CD4-positive, CD25-positive, alpha-beta regulatory T cell (primary cell): ENCODE results near the gene COP1. TPM values are rescaled to one million over a fixed set of nuclear protein-coding genes. Genes with fewer than 3 reads are reported as not detected.

Experiments used
- ATAC-seq, 2 donors: fragments of 150-1000 bp; cut with Tn5 transposase; one replicate each; pipeline ENCODE4 v1.10.0; 2021; ENCODE audit warnings: low read depth in 2 of 2, moderate number of reproducible peaks in 2 of 2, moderate library complexity in 1 of 2
- DNase-seq, 3 donors: peaks; one replicate each; pipeline versions ENCODE4 v3.0.0 to v3.0.0-alpha.2; 2012 to 2022; ENCODE audit warnings: mixed read lengths in 1 of 3
- H3K27ac ChIP-seq: one replicate; pipeline ENCODE4 v1.7.0; 2013; ENCODE audit warnings: mild to moderate bottlenecking, low read length; ENCODE audit not compliant: insufficient read depth, poor library complexity, severe bottlenecking
- H3K27me3 ChIP-seq: one replicate; pipeline ENCODE4 v1.7.0; 2013; ENCODE audit warnings: low read length; ENCODE audit not compliant: control insufficient read depth, insufficient read depth
- H3K36me3 ChIP-seq: one replicate; pipeline ENCODE4 v1.7.0; 2013; ENCODE audit warnings: mild to moderate bottlenecking, low read length, moderate library complexity; ENCODE audit not compliant: control insufficient read depth, insufficient read depth
- H3K4me1 ChIP-seq: 2 replicates; pipeline ENCODE4 v1.7.0; 2013; ENCODE audit warnings: mild to moderate bottlenecking, low read length; ENCODE audit not compliant: insufficient read depth, control insufficient read depth, poor library complexity, severe bottlenecking
- H3K4me3 ChIP-seq: one replicate; pipeline ENCODE4 v1.7.0; 2013; ENCODE audit warnings: low read depth, mild to moderate bottlenecking, low read length, moderate library complexity
- H3K9me3 ChIP-seq, 2 experiments: 1 replicate in 1 of 2; 2 replicates in 1 of 2; pipeline ENCODE4 v1.7.0; 2013; ENCODE audit warnings: low read length in 2 of 2, mild to moderate bottlenecking in 1 of 2, moderate library complexity in 1 of 2; ENCODE audit not compliant: control insufficient read depth in 2 of 2
- H3K27ac Mint-ChIP-seq, 3 donors: one replicate each; pipeline ENCODE4 v1.8.0; 2020 to 2022; ENCODE audit warnings: mild to moderate bottlenecking in 3 of 3, mixed read lengths in 3 of 3, moderate library complexity in 2 of 3
- H3K27me3 Mint-ChIP-seq: one replicate; pipeline ENCODE4 v1.8.0; 2022; ENCODE audit warnings: mild to moderate bottlenecking, mixed read lengths
- H3K36me3 Mint-ChIP-seq: one replicate; pipeline ENCODE4 v1.8.0; 2020; ENCODE audit warnings: mixed read lengths
- H3K4me1 Mint-ChIP-seq, 4 donors: one replicate each; pipeline ENCODE4 v1.8.0; 2020 to 2022; ENCODE audit warnings: mixed read lengths in 4 of 4, mild to moderate bottlenecking in 1 of 4
- H3K4me3 Mint-ChIP-seq, 4 donors: one replicate each; pipeline ENCODE4 v1.8.0; 2020 to 2022; ENCODE audit warnings: mild to moderate bottlenecking in 4 of 4, mixed read lengths in 4 of 4, moderate library complexity in 3 of 4
- H3K9me3 Mint-ChIP-seq, 7 donors: one replicate each; pipeline ENCODE4 v1.8.0; 2020 to 2022; ENCODE audit warnings: mixed read lengths in 7 of 7, mild to moderate bottlenecking in 3 of 7, moderate library complexity in 2 of 7
- polyA plus RNA-seq, 4 donors: library from polyadenylated mRNA; unstranded; fragments of 300-500 nt; fragmentation: Illumina TruSeq; gene quantifications; one replicate each; pipeline ENCODE4 v1.2.3, GENCODE V29; 2021
- total RNA-seq: library from RNA; stranded (reverse); gene quantifications from one replicate; pipeline ENCODE4 v1.2.3, GENCODE V29; 2022

Gene COP1
- total and polyA plus RNA-seq, 5 donors from 2014 or later: 37.7 to 53.9 (median 42.0) TPM

- H3K9me3 ChIP-seq: peaks cover 14 to 15% of the 10 kb centered on the region in 2 experiments
- ATAC-seq (no peak), DNase-seq (no peak)
- Mint-ChIP-seq H3K36me3 (peaks cover 42% of the 10 kb centered on the region), H3K27ac (no peak overlapping the region), H3K4me3 (no peak overlapping the region), H3K9me3 (peaks cover 0 to 32% (median 9%) of the 10 kb centered on the region in 7 donors), H3K4me1 (peaks cover 0 to 12% (median 6%) of the 10 kb centered on the region in 4 donors), H3K27me3 (no peaks in the 10 kb centered on the region)
- no peak overlapping the region for H3K4me3 ChIP-seq
- no peaks in the 10 kb centered on the region for H3K27me3 ChIP-seq
- no peak overlapping the region for H3K27ac ChIP-seq
- H3K4me1 ChIP-seq: no peaks in the 10 kb centered on the region
- H3K36me3 ChIP-seq: peaks cover 31% of the 10 kb centered on the region
Measured at GRCh38 chr1:176122282-176122681, 84.8 kb downstream of the COP1 start.

- Histone ChIP-seq H3K4me1 (no peaks in the 10 kb centered on the region), H3K36me3 (peaks cover 27% of the 10 kb centered on the region), H3K27me3 (no peaks in the 10 kb centered on the region), H3K27ac (no peak overlapping the region), H3K9me3 (peaks cover 14 to 15% of the 10 kb centered on the region in 2 experiments), H3K4me3 (no peak overlapping the region)
- H3K27me3 Mint-ChIP-seq: no peaks in the 10 kb centered on the region
- no peak overlapping the region for H3K27ac Mint-ChIP-seq
- peaks cover 28% of the 10 kb centered on the region for H3K36me3 Mint-ChIP-seq
- no peak overlapping the region for H3K4me3 Mint-ChIP-seq
- ATAC-seq: peak in 1 of 2 donors; percentile 42
- DNase-seq: peak in 1 of 3 donors; percentile 27
- peaks cover 0 to 9% (median 4%) of the 10 kb centered on the region in 4 donors for H3K4me1 Mint-ChIP-seq
- H3K9me3 Mint-ChIP-seq: peaks cover 0 to 19% (median 3%) of the 10 kb centered on the region in 7 donors
Measured at GRCh38 chr1:176119549-176119948, 87.5 kb downstream of the COP1 start.

- Mint-ChIP-seq H3K27ac (no peak overlapping the region), H3K36me3 (peaks cover 28% of the 10 kb centered on the region), H3K4me1 (peaks cover 1 to 11% (median 6%) of the 10 kb centered on the region in 4 donors), H3K9me3 (peaks cover 0 to 16% (median 0%) of the 10 kb centered on the region in 7 donors), H3K27me3 (no peaks in the 10 kb centered on the region), H3K4me3 (no peak overlapping the region)
- H3K9me3 ChIP-seq: peaks cover 14 to 15% of the 10 kb centered on the region in 2 experiments
- H3K36me3 ChIP-seq: peaks cover 29% of the 10 kb centered on the region
- no peak for ATAC-seq
- no peaks in the 10 kb centered on the region for H3K27me3 ChIP-seq
- H3K27ac ChIP-seq: no peak overlapping the region
- H3K4me1 ChIP-seq: no peaks in the 10 kb centered on the region
- no peak overlapping the region for H3K4me3 ChIP-seq
- DNase-seq: no peak
Measured at GRCh38 chr1:176118985-176119384, 88.1 kb downstream of the COP1 start.

GRCh38 chr1:176111835-176112234 is 95.3 kb downstream of the COP1 start:
- no peak overlapping the region for H3K27ac ChIP-seq
- H3K27me3 Mint-ChIP-seq: no peaks in the 10 kb centered on the region
- no peak overlapping the region for H3K4me3 ChIP-seq
- peaks cover 47% of the 10 kb centered on the region for H3K36me3 Mint-ChIP-seq
- H3K27ac Mint-ChIP-seq: no peak overlapping the region
- DNase-seq: no peak
- peaks cover 0 to 4% (median 0%) of the 10 kb centered on the region in 7 donors for H3K9me3 Mint-ChIP-seq
- peaks cover 19 to 29% (median 24%) of the 10 kb centered on the region in 4 donors for H3K4me1 Mint-ChIP-seq
- no peaks in the 10 kb centered on the region for H3K9me3 ChIP-seq
- H3K4me3 Mint-ChIP-seq: no peak overlapping the region
- ATAC-seq: no peak
- H3K36me3 ChIP-seq: peaks cover 32% of the 10 kb centered on the region
- no peaks in the 10 kb centered on the region for H3K27me3 ChIP-seq
- H3K4me1 ChIP-seq: no peaks in the 10 kb centered on the region

- peaks cover 33% of the 10 kb centered on the region for H3K36me3 ChIP-seq
- H3K4me3 ChIP-seq: no peak overlapping the region
- H3K27me3 ChIP-seq: no peaks in the 10 kb centered on the region
- peaks cover 55% of the 10 kb centered on the region for H3K36me3 Mint-ChIP-seq
- peaks cover 0 to 4% (median 0%) of the 10 kb centered on the region in 7 donors for H3K9me3 Mint-ChIP-seq
- H3K4me3 Mint-ChIP-seq: no peak overlapping the region
- no peak for ATAC-seq
- no peaks in the 10 kb centered on the region for H3K4me1 ChIP-seq
- no peak overlapping the region for H3K27ac Mint-ChIP-seq
- peaks cover 19 to 29% (median 24%) of the 10 kb centered on the region in 4 donors for H3K4me1 Mint-ChIP-seq
- no peak overlapping the region for H3K27ac ChIP-seq
- no peaks in the 10 kb centered on the region for H3K9me3 ChIP-seq
- DNase-seq: no peak
- no peaks in the 10 kb centered on the region for H3K27me3 Mint-ChIP-seq
Measured at GRCh38 chr1:176110203-176110602, 96.9 kb downstream of the COP1 start.

- Mint-ChIP-seq H3K27ac (no peak overlapping the region), H3K27me3 (no peaks in the 10 kb centered on the region), H3K4me1 (peaks cover 0 to 13% (median 6%) of the 10 kb centered on the region in 4 donors), H3K4me3 (no peak overlapping the region), H3K36me3 (peaks cover 61% of the 10 kb centered on the region), H3K9me3 (peaks cover 0 to 34% (median 0%) of the 10 kb centered on the region in 7 donors)
- Histone ChIP-seq H3K36me3 (peaks cover 66% of the 10 kb centered on the region), H3K9me3 (peaks cover 0 to 20% of the 10 kb centered on the region in 2 experiments), H3K4me1 (no peaks in the 10 kb centered on the region), H3K27me3 (no peaks in the 10 kb centered on the region), H3K27ac (no peak overlapping the region), H3K4me3 (no peak overlapping the region)
- ATAC-seq (no peak), DNase-seq (no peak)
Measured at GRCh38 chr1:176102768-176103350, 104.2 kb downstream of the COP1 start.

- Mint-ChIP-seq H3K9me3 (peaks cover 0 to 34% (median 0%) of the 10 kb centered on the region in 7 donors), H3K4me1 (peaks cover 0 to 12% (median 2%) of the 10 kb centered on the region in 4 donors), H3K36me3 (peaks cover 59% of the 10 kb centered on the region), H3K27ac (no peak overlapping the region), H3K4me3 (no peak overlapping the region), H3K27me3 (no peaks in the 10 kb centered on the region)
- no peaks in the 10 kb centered on the region for H3K4me1 ChIP-seq
- no peak overlapping the region for H3K27ac ChIP-seq
- H3K9me3 ChIP-seq: peaks cover 0 to 22% of the 10 kb centered on the region in 2 experiments
- no peak for ATAC-seq
- H3K4me3 ChIP-seq: no peak overlapping the region
- peaks cover 63% of the 10 kb centered on the region for H3K36me3 ChIP-seq
- H3K27me3 ChIP-seq: no peaks in the 10 kb centered on the region
- DNase-seq: no peak
Measured at GRCh38 chr1:176101951-176102642, 105.0 kb downstream of the COP1 start.
